DND-41 (cell line): ENCODE measurements around the gene DHX29.

ENCODE experiments used
- ATAC-seq: fragments of 200-7000 bp; cut with Tn5 transposase; 3 replicates; pipeline ENCODE4 v1.9.1; 2021; ENCODE audit warnings: low read depth; ENCODE audit not compliant: insufficient read depth
- DNase-seq: peaks from one replicate; pipeline ENCODE4 v3.0.0-alpha.2; 2020
- H2AFZ ChIP-seq: 2 replicates; pipeline ENCODE4 v1.6.0; 2012; ENCODE audit warnings: low read depth, low read length
- H3K27ac ChIP-seq: 2 replicates; pipeline ENCODE4 v1.5.1; 2012; ENCODE audit warnings: low read length, inconsistent platforms
- H3K27me3 ChIP-seq: fragments of 200-600 bp; sonication (generic); 2 replicates; pipeline ENCODE4 v1.6.0; 2012; ENCODE audit warnings: low read length, mild to moderate bottlenecking, inconsistent platforms; ENCODE audit not compliant: insufficient read depth, poor library complexity
- H3K36me3 ChIP-seq: 2 replicates; pipeline ENCODE4 v1.5.1; 2012; ENCODE audit warnings: low read length, inconsistent platforms; ENCODE audit not compliant: insufficient read depth
- H3K4me1 ChIP-seq: 2 replicates; pipeline ENCODE4 v1.5.1; 2012; ENCODE audit warnings: mild to moderate bottlenecking, low read length; ENCODE audit not compliant: insufficient read depth
- H3K4me2 ChIP-seq: 2 replicates; pipeline ENCODE4 v1.6.0; 2012; ENCODE audit warnings: mild to moderate bottlenecking, moderate library complexity, low read length, inconsistent platforms; ENCODE audit not compliant: insufficient read depth
- H3K4me3 ChIP-seq, 2 experiments: fragments of 200-600 bp in 1 of 2; shearing (Covaris generic) in 1 of 2; 2 replicates each; pipeline ENCODE4 v1.5.1; 2012 to 2016; ENCODE audit warnings: inconsistent platforms in 2 of 2, low read length in 2 of 2, mild to moderate bottlenecking in 2 of 2, low read depth in 1 of 2, moderate library complexity in 1 of 2
- H3K79me2 ChIP-seq: 2 replicates; pipeline ENCODE4 v1.6.0; 2012; ENCODE audit warnings: low read length, inconsistent platforms; ENCODE audit not compliant: insufficient read depth
- H3K9ac ChIP-seq: 2 replicates; pipeline ENCODE4 v1.6.0; 2012; ENCODE audit warnings: low read depth, mild to moderate bottlenecking, inconsistent platforms, low read length, moderate library complexity
- H3K9me3 ChIP-seq: 2 replicates; pipeline ENCODE4 v1.5.1; 2012; ENCODE audit warnings: low read length, moderate library complexity, mild to moderate bottlenecking, inconsistent platforms; ENCODE audit not compliant: insufficient read depth, severe bottlenecking
- H4K20me1 ChIP-seq: 2 replicates; pipeline ENCODE4 v1.6.0; 2012; ENCODE audit warnings: low read length; ENCODE audit not compliant: insufficient read depth
- EZH2 ChIP-seq: IDR thresholded peaks from 3 replicates; pipeline ENCODE4 v1.6.1; 2012; ENCODE audit warnings: borderline replicate concordance, low read depth, mild to moderate bottlenecking, moderate library complexity, low read length, inconsistent platforms; ENCODE audit not compliant: severe bottlenecking
- TF ChIP-seq, protein P1 (sequence below): IDR thresholded peaks from 2 replicates; pipeline ENCODE4 v1.5.1; 2012; ENCODE audit warnings: borderline replicate concordance, low read length, moderate library complexity, mild to moderate bottlenecking; ENCODE audit not compliant: poor library complexity, severe bottlenecking; ENCODE audit errors: extremely low read depth

The DHX29 gene

GRCh38 chr5:55226027-55226933 lies 81.2 kb downstream of the DHX29 start:
- H3K27me3 ChIP-seq = peaks cover 43% of the 10 kb centered on the region
- H2AFZ ChIP-seq = no peak overlapping the region
- 0 out of 2 replicates have a peak, but pooled peaks cover 2% of the 10 kb centered on the region for H4K20me1 ChIP-seq
- no peaks in the 10 kb centered on the region for H3K9me3 ChIP-seq
- peak overlapping the region; percentile 43 for H3K4me2 ChIP-seq
- TF ChIP-seq EZH2 = no peak
- TF ChIP-seq, protein P1, sequence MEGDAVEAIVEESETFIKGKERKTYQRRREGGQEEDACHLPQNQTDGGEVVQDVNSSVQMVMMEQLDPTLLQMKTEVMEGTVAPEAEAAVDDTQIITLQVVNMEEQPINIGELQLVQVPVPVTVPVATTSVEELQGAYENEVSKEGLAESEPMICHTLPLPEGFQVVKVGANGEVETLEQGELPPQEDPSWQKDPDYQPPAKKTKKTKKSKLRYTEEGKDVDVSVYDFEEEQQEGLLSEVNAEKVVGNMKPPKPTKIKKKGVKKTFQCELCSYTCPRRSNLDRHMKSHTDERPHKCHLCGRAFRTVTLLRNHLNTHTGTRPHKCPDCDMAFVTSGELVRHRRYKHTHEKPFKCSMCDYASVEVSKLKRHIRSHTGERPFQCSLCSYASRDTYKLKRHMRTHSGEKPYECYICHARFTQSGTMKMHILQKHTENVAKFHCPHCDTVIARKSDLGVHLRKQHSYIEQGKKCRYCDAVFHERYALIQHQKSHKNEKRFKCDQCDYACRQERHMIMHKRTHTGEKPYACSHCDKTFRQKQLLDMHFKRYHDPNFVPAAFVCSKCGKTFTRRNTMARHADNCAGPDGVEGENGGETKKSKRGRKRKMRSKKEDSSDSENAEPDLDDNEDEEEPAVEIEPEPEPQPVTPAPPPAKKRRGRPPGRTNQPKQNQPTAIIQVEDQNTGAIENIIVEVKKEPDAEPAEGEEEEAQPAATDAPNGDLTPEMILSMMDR = peak; percentile 61
- no peaks in the 10 kb centered on the region for H3K79me2 ChIP-seq
- DNase-seq = peak; percentile 66
- no peak overlapping the region for H3K9ac ChIP-seq
- H3K27ac ChIP-seq = no peak overlapping the region
- H3K4me3 ChIP-seq = no peak overlapping the region
- H3K36me3 ChIP-seq = no peaks in the 10 kb centered on the region
- ATAC-seq = peak; percentile 85
- H3K4me1 ChIP-seq = peaks cover 6% of the 10 kb centered on the region; the same call in 1 of the 2 replicates

DNA sequence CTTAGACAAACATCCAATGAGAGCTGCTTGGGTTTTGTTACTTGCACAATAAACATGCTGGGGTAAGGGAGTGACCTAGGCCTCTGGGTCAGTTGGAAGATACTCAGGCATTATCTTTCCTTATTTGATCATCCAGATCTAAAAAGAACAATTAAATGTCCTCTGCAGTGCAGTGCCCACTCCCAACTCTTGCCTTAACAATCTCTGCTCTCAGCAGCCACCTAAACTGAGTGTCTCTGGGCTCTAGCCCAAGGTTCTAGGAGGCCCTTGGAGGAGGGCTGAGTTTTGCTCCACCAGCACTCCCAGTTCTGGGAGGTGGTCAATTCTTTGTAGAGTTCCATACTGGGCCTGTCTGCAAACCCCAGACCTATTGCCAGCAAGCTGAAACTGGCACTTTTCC lies 82.1 kb downstream of the DHX29 start:
- ATAC-seq (no peak), DNase-seq (no peak)
- TF ChIP-seq EZH2 = no peak
- TF ChIP-seq, protein P1 = no peak
- H4K20me1 ChIP-seq = no peaks in the 10 kb centered on the region
- no peak overlapping the region for H3K4me3 ChIP-seq
- H3K4me1 ChIP-seq = peaks cover 6% of the 10 kb centered on the region; the same call in 1 of the 2 replicates
- no peak overlapping the region for H3K27ac ChIP-seq
- H3K27me3 ChIP-seq = peaks cover 35% of the 10 kb centered on the region
- H2AFZ ChIP-seq = no peak overlapping the region
- no peaks in the 10 kb centered on the region for H3K79me2 ChIP-seq
- H3K9ac ChIP-seq = no peak overlapping the region
- H3K4me2 ChIP-seq = no peak overlapping the region
- no peaks in the 10 kb centered on the region for H3K36me3 ChIP-seq
- H3K9me3 ChIP-seq = no peaks in the 10 kb centered on the region

DNA sequence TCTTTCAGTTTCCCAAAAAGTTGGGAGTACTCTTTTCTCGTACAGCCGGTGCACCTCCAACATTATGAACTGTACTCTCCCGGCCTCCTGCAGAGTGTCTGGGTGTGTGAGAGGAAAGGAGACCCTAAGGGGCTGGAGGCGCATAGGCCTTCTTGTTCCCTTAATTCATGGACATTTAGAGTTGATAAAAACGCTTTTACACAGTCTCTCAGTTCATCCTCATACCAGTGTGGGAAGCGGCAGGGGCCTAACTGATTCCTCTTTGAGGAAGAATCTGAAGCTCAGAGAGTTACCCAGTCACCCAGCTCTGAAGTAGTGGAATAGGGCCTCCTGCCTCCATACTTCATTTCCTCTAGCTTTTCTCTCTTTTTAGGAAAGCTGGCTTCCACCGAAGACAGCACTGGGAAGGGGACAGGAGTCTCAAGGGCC lies 83.7 kb downstream of the DHX29 start:
- no peak for ATAC-seq
- Histone ChIP-seq H3K27me3 (peaks cover 32% of the 10 kb centered on the region), H3K4me2 (no peak overlapping the region)

More for the DNA sequence above, 83.7 kb downstream of the DHX29 start:
- peaks cover 6% of the 10 kb centered on the region; the same call in 1 of the 2 replicates for H3K4me1 ChIP-seq
- H3K9ac ChIP-seq = no peak overlapping the region
- DNase-seq = no peak
- no peak for TF ChIP-seq EZH2
- TF ChIP-seq, protein P1 = no peak
- H4K20me1 ChIP-seq = no peaks in the 10 kb centered on the region
- H2AFZ ChIP-seq = no peak overlapping the region
- H3K4me3 ChIP-seq = no peak overlapping the region
- no peak overlapping the region for H3K27ac ChIP-seq
- no peaks in the 10 kb centered on the region for H3K36me3 ChIP-seq
- H3K79me2 ChIP-seq = no peaks in the 10 kb centered on the region
- no peaks in the 10 kb centered on the region for H3K9me3 ChIP-seq
